GM18907 (cell line): ENCODE measurements around the gene VPS54.

Experiments
- ATAC-seq: cut with Tn5 transposase; IDR thresholded peaks from one replicate; pipeline ENCODE4 v1.9.1; 2021; ENCODE audit warnings: mild to moderate bottlenecking, moderate library complexity; ENCODE audit not compliant: unreplicated experiment

Gene VPS54, protein sequence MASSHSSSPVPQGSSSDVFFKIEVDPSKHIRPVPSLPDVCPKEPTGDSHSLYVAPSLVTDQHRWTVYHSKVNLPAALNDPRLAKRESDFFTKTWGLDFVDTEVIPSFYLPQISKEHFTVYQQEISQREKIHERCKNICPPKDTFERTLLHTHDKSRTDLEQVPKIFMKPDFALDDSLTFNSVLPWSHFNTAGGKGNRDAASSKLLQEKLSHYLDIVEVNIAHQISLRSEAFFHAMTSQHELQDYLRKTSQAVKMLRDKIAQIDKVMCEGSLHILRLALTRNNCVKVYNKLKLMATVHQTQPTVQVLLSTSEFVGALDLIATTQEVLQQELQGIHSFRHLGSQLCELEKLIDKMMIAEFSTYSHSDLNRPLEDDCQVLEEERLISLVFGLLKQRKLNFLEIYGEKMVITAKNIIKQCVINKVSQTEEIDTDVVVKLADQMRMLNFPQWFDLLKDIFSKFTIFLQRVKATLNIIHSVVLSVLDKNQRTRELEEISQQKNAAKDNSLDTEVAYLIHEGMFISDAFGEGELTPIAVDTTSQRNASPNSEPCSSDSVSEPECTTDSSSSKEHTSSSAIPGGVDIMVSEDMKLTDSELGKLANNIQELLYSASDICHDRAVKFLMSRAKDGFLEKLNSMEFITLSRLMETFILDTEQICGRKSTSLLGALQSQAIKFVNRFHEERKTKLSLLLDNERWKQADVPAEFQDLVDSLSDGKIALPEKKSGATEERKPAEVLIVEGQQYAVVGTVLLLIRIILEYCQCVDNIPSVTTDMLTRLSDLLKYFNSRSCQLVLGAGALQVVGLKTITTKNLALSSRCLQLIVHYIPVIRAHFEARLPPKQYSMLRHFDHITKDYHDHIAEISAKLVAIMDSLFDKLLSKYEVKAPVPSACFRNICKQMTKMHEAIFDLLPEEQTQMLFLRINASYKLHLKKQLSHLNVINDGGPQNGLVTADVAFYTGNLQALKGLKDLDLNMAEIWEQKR

DNA sequence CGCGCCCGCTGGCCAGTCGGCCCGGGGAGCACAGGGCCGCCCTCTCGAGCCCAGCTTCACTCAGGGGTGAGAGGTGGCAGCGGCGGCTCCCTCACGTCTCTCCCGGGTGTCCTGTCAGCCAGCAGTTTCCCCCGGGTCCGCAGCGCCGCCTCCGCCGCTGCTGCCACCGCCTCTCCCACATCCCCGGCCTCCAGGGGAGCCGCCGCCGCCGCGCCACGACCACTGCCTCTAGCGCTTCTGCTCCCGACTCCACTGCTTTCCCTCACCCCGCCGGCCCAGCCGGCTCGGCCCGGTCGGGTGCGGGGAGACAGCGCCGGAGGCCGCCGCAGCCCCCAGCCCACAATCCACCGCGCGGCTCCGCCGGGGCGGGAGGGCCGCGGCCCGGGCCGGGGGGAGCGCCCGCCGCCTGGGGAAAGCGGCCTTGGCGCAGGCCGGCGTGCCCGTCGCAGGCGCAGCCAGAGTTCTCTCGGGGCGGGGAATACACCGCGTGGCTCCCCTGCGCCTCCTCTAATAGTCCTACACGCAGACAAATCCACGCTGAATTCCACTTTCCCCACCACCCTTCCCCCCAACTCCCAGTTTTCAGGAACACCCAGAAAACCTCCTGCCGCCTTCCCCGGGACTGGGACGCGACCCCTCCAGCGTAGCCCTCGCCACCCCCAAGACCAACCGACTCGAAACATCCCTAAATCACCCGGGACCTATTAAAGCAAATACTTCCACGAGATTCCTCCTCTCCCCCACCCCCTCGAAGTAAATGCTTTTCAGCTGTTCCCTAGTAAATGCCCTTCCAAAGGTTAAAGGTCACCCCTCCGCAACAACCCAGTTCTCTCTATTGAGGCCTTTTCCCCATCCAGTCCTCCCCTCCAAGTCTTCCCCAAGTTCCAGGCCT is at the start of gene VPS54:
VPS54 (minus strand) TSS at position 346 of the 892 bp plus-strand sequence. CDS start 35,429 bp downstream, outside the sequence.
- peak; percentile 70 for ATAC-seq

DNA sequence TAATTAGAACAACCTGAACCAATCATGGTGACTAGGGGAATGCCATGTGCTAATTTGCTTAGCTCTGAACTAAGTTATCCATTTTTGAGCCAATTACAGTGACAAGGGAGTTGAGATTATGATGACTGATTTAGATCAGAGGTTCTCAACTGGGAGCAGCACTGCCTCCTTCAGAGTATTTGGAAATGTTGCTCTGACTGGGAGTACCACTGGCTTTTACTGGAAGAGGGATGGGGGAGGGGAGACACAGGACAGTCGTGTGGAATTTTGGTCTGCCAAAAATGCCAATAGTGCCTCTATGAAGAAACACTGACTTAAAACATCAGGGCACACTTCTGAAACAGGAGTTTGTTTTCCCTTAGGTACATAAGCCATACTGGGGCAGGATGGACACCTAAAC is 48.1 kb upstream of the VPS54 start:
- no peak for ATAC-seq

DNA sequence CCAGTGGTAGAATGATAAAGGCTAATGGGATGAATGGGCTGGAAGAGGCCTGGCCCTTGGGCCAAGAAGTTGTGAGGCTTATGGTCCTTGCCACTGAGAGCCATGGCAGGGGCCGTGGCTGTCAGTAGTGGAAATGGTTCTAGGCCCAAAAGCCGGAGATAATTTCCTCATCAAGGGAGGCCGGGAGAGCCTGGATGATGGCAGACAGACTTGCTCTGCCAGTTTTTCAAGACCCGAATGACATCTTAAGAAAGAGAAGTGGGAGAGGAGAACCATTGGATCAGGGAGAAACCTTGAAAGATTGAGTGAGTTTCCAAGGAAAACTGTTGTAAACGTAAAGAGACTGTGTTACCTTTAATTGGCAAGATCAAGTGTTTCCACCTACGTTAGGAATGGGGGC is 46.3 kb upstream of the VPS54 start:
- no peak for ATAC-seq

DNA sequence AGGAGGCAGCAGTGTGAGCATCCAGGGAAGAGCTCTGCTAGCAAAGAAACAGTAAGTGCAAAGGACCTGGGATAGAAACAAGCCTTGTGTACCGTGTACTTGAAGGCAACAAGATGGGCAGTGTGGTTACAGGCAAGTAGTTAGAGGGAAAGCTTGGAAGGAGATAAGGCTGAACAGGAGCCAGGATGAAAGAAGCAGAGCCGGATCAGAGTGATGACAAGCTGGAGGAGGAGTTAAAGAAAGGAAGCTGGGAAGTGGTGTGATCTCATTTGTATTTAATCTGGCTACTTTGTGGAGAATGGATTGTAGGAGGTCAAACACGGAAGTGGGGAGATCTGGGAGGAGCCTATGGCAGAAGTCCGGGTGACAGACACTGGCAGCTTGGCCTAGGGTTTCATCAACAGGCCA is 44.7 kb upstream of the VPS54 start:
- no peak for ATAC-seq

DNA sequence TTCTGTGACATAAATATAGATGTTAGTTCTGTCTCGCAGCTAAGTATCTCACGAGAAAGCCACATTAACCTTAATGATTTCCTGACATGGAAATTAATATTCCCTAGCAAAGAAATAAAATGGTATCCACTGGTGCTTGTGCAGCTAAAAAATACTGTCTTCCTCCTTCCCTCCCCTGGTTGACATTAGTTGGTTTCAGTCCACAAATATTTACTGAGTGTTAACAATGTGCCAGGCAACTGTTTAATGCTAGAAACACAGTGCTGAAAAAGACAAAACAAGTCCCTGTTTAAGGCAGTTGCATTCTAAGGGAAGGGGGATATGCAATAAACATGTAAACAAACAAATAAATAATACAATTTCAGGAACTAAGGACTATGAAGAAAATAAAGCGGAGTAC is 44.2 kb upstream of the VPS54 start:
- ATAC-seq = no peak

DNA sequence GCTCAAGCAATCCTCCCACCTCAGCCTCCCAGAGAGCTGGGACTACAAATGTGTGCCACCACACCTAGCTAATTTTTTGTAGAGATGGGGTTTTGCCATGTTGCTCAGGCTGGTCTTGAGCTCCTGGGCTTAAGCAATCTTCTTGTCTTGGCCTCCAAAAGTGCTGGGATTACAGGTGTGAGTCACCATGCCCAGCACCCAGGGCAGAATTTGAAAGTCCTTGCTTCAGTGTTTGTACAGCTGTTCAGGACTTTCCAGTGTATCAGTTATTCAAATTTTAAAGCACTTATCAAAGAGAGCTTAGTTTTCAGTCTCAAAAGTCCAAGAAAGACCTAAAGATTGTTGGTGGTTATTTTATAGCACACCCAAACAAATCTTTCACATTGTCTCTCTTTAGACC is 43.6 kb upstream of the VPS54 start:
- ATAC-seq = no peak

DNA sequence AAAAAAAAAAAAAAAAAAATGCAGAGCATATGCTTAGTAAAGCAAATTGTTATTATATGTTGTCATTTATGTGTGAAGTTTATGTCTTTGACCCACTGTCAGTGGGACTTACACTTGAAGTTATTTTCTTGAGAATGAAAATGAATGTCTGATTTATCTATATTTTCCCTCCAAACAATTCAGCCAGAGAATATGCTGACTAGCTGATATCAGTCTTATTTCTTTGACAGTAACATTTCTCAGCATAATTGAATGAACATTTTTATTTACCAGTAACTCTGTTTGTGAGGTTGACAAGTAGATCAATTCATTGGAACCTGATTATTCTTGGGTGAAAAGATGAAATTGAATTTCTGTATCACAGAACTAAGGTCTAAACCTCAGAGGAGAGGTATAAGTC is 40.0 kb upstream of the VPS54 start:
- no peak for ATAC-seq

DNA sequence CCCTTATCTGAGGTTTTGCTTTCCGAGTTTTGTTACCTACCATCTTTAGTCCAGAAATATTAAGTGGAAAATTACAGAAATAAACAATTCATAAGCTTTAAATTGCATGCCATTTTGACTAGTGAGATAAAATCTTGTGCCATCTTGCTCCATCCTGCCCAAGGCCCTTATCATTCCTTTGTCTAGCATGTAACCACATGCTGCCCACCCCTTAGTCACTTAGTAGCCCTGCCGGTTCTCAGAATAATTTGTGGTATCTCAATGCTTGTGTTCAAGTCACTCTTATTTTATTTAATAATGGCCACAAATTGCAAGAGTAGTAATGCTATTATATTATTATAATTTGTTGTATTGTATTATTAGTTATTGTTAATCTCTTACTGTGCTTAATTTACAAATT is 36.8 kb upstream of the VPS54 start:
- ATAC-seq = no peak

DNA sequence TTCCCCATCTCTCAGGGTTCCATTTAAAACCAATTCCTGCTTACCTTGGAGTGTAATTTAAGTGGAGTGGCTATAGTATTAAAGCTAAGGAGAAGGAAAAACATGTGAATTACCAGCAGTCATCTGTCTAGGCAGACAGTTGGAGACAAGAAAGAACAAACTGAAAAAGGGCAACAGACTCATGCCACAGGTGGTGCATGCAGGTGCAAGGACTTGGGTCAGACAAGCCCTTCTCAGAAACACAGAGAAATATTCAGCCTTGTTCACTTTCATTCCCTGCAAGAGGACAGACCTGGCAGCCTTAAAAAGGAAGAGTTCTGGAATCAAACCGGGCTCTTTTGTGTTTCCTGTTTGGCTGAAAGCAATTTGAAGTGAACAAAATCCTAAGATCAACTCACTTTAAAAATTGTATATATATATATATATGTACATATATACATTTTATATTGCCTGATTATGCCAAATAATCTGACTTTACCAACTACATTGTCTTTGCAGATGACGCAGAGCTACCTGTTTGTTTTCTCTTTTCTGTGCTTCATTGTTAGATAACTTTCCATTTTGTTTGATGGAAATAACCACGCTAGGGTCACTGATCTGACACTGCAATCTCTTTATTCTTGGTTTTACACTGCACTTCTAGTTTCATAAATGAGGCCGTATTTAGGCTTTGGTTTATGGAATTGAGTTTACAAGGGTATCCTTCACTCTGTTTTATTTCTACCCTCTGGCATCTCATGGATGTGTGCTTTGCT is 35.1 kb upstream of the VPS54 start:
- ATAC-seq = no peak

DNA sequence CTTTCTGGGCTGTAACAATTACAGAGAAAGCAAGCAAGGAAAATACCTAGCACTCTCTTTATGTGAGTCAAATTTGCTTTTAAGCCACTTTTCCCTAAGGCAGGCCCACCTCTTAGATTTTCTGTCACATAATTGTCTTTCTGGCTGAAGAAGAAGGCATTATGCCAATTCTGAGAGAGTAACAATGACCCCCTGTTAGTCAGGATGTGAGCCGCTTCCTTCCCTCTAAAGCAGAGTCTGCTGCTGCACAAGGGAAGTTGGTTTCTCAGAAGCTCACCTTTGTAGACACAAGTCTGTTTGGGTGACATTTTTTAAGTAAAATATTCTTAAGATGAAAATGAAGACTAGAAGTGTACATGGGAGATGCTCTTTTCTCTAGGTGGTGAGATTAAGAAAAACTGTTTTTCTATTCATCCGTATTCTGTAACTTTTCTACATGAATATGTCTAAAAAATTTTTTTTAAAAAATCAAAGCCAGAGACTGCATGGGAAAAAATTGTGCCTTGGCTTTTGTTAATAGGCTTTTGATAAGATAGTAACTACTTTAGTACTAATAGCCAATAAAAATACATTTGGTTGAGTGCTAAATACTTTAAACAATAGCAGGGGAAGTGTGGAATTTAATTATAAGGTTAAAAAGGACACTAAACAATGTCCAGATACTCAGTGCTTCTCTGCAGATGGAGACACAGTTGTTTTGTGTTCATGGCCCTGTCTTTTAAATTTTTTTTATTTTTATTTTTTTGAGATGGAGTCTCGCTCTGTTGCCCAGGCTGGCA is 33.4 kb upstream of the VPS54 start:
- no peak for ATAC-seq

DNA sequence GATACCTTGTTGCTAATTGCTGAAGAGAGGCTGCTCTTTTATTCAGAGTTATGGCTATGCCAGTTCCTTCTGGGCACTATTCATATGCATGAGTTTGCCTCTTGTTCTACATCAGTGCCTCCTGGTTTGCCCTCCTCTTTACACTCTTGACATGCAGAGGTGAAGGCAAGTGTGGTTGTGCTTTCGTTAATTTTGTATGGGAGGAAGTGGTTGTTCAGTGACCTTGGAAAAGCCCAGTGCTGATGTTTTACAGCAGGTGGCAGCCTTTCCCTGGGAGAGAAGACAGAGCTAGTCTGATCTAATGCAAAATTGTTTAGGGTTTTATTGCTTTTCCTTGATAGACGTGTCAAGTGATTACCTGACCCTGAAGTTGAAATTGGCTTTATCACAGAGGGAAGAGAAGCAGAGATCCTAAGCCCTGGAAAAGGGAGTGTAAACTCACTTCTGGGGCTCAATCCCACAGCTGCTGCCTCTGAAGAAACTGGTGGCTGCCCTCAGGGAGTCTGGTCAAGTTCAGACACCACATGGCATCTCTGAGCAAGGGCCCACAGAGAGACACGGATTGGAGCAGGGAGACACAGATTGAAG is 30.5 kb upstream of the VPS54 start:
- peak; percentile 89 for ATAC-seq

DNA sequence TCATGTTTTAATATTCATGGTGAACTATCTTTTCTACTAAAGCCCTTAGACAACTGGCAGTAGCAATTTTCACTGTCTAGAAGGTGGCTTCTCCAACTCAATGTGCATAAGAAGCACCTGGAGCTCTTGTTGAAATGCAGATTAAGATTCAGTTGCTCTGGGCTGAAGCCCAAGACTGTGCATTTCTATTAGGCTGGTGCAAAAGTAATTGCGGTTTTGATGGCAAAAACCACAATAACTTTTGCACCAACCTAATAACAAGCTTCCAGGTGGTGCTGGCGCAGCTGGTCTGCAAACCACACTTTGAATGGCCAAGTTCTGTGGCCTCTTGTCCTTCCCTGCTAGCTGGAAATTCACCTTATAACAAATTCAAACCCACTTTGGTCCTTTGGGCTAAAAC is 26.7 kb upstream of the VPS54 start:
- ATAC-seq = no peak

DNA sequence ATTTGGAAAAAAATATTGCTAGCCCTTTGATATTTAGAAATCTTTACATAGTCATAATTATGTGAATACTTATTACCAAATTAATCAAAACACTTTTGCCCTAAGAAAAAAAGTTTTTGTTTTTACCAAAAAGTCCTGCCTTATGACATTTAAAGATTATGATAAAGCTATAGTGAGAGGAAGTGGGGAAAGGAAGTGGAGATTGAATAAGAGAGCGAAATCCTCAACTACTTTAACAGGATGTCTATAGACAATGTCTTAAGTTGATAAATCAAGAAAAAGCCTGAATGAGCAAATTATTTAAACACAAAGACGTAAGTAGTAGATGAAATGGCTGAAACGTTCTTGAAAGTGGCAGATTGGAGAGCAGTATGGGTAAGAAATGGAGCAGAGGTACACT is 20.9 kb upstream of the VPS54 start:
- no peak for ATAC-seq

DNA sequence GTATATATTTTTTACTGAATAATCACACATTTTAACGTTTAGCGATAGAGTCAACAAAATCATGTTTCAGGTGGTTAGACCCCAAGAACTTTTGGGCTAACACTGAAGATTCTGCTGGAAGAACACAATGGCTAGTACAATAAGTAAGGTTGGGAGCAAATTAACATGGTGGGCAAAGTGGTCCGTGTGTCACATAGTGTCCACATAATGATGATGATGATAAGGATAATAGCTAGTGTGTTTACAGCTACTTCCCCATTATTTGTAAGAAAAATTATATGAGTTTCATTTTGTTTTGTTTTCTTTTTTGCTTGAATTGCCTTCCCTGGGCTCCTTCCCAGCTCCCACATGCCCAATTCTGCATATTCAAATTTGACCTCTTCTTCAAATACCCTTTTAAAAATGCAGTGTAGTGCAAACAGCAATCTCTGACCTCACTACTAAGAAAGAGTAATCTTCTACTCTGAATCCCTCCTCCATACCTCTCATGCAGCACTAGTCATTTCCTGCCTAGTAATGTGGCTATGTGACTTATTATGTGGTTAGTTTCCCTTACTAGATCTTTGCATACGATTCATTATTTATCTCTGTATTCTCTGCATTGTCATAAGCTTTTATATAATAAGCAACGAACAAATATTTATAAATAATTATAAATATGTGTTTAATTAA is 16.9 kb upstream of the VPS54 start:
- ATAC-seq = peak; percentile 95

DNA sequence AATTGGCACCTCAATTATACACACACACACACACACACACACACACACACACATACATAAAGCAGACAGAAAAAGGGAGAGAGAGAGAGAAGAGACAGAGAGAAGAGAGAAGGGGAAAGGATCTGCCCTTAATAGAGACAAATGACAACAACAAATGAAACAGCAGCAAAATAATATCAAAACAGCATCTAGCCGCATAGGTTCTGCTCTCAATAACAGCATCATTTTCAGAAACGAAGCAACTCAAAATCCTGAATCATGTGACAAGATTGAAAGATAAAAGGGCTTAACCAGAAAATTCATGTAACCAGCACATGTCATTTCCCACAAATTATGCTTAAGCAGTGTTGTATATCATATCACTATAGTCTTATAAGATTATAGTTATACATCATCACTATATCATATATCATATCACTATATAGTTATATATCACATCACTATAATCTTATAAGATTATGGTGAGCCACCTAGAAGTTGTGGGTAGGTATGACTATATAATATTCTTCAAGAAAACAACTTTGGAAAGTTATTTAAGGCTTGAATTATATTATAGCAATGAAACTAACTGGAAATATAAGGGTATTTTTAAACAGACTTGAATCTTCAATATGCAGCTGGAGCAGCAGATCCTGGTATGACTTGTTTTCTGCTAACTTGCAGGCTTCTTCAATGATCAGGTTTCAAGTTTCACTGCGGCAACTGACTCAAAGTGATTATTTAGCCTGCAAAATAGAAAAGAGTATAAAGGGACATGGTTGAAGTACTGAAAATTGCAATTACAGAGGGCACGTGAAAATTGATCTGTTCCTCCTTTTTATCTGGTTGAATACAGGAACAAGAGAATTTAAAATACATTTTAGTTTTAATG is 16.1 kb upstream of the VPS54 start:
- no peak for ATAC-seq

DNA sequence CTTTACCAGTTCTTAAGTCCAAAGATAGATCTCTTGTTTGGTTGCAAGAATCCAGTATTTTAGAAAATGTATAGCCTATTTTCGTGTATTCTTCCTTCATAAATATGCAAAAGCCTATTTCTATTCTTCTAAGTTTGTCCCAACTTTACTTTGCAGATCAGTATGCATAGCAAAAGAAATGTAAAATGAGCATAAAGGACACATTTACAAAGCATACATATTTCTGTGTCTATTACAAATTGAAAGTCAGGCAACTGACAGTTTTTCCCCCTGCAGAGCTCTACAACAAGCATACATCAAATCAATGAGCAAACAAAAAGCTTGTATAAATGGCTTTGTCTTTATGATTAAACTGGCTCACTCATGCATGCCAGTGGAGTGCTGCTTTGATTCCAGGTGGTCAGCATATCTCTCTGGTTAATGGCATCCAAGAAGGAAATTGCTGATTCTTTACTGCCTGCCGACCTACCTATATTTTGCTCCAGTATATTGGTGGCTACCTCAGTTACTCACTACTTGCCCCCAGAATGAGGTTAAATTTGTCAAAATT is 10.0 kb upstream of the VPS54 start:
- no peak for ATAC-seq

DNA sequence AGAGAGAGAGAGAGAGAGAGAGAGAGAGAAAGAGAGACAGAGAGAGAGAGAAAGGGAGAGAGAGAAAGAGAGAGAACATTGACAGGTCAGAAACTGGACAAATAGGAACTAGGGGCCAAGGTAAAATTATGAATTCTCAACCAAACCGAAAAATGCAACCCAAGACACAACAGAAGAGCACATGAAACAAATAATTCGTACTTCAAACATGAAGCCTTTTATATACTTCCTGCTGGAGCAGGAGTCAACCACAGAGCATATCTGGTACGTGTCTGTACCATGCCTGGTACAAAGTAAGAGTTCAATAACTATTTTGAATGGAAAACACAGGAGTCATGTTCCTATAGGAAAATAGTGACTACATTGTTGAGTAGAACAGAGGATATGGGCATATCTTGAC is 6.5 kb upstream of the VPS54 start:
- no peak for ATAC-seq
